ENCODE measurements around the gene ELANE.

The ELANE gene

DNA sequence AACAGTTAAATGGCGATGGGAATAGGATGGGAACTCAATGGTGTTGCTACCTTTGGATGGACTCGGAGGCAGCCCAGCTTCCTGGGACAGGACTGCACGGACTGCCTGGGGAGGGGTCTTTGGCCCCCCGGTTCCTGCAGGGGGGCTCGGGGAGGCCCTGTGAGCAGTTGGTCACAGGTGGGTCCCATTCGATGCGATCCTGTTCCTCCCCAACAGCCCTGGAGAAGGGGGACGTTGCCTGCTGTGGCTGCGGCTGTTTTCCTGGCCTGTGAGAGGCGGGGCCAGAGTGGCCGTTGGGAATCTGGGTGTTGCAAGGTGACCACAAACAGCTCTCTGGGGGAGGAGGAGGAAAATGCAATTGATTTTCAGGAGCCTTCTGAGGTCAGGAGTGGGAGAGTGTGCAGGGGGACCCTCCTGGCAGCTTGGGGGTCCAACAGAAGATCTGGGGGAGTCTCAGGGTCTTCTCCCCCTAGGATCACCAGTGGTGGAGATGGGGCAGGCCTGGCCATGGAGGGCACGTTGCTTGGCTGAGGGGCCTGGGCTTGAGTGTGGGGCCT, 28.5 kb upstream of the ELANE start:
- intact Hi-C loops (cut with DNase I; ENCODE audit: low total_unique reads) = no loop called here
- H3K27ac ChIP-seq = no peak overlapping the region
- no peaks in the 10 kb centered on the region for H3K9me3 ChIP-seq
- peaks cover 16 to 68% of the 10 kb centered on the region in 2 donors for H3K27me3 ChIP-seq
- no peak overlapping the region for H3K4me3 ChIP-seq
- no peak for DNase-seq
- peaks cover 0 to 15% (median 14%) of the 10 kb centered on the region in 4 donors for H3K4me1 ChIP-seq
- TF ChIP-seq, protein P1, sequence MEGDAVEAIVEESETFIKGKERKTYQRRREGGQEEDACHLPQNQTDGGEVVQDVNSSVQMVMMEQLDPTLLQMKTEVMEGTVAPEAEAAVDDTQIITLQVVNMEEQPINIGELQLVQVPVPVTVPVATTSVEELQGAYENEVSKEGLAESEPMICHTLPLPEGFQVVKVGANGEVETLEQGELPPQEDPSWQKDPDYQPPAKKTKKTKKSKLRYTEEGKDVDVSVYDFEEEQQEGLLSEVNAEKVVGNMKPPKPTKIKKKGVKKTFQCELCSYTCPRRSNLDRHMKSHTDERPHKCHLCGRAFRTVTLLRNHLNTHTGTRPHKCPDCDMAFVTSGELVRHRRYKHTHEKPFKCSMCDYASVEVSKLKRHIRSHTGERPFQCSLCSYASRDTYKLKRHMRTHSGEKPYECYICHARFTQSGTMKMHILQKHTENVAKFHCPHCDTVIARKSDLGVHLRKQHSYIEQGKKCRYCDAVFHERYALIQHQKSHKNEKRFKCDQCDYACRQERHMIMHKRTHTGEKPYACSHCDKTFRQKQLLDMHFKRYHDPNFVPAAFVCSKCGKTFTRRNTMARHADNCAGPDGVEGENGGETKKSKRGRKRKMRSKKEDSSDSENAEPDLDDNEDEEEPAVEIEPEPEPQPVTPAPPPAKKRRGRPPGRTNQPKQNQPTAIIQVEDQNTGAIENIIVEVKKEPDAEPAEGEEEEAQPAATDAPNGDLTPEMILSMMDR (IDR thresholded peaks at IDR 0.05) = no peak
- H3K36me3 ChIP-seq = no peaks in the 10 kb centered on the region

DNA sequence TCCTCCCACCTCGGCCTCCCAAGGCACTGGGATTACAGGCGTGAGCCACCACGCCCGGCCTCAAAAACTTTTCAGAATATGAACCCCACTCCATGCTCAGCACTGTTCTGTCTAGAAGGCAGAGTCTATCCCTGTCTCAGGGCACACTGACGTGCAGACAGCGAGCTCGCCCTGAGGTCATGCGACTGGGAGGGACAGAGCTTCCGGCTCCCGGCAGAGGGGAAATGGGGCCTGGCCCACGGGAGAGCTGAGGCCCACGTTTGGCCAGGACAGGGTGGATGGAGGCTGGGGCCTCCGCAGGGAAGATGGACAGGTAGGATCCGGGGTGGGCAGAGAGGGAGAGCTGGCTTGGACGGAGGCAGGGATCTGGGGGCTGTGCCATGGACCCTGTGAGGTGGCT, 27.2 kb upstream of the ELANE start:
- no peaks in the 10 kb centered on the region for H3K36me3 ChIP-seq
- no peaks in the 10 kb centered on the region for H3K9me3 ChIP-seq
- H3K27me3 ChIP-seq = peaks cover 16 to 77% of the 10 kb centered on the region in 2 donors
- intact Hi-C loops (cut with DNase I; ENCODE audit: low total_unique reads) = no loop called here
- TF ChIP-seq, protein P1 (IDR thresholded peaks at IDR 0.05) = no peak
- H3K4me1 ChIP-seq = peaks cover 0 to 15% (median 14%) of the 10 kb centered on the region in 4 donors
- no peak overlapping the region for H3K27ac ChIP-seq
- no peak for DNase-seq
- no peak overlapping the region for H3K4me3 ChIP-seq

DNA sequence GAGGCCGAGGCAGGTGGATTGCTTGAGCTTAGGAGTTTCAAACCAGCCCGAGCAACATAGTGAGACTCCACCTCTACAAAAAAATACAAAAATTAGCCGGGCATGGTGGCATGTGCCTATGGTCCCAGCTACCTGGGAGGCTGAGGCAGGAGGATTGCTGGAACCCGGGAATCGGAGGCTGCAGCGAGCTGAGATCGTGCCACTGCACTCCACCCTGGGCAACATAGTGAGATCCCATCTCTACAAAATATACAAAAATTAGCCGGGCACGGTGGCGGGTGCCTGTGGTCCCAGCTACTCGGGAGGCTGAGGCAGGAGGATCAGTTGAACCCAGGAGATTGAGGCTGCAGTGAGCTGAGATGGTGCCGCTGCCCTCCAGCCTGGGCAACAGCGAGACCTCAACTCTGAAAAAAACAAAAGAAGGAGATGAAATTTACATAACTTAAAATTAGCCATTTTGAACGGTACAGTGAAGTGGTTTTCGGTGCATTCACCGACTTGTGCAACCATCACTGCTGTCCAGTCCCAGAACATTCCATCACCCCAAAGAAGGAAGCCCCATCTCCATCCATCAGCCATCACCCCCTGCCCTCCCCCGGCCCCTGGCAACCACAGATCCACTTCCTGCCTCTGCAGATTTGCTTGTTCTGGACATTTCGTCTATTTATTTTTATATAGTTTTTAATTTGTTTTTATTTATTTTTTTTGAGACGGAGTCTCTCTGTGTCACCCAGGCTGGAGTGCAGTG, 26.0 kb upstream of the ELANE start:
- no peaks in the 10 kb centered on the region for H3K9me3 ChIP-seq
- H3K4me3 ChIP-seq = no peak overlapping the region
- peaks cover 0 to 15% (median 14%) of the 10 kb centered on the region in 4 donors for H3K4me1 ChIP-seq
- no peaks in the 10 kb centered on the region for H3K36me3 ChIP-seq
- no peak overlapping the region for H3K27ac ChIP-seq
- TF ChIP-seq, protein P1 (IDR thresholded peaks at IDR 0.05) = no peak
- intact Hi-C loops (cut with DNase I; ENCODE audit: low total_unique reads) = no loop called here
- DNase-seq = no peak
- H3K27me3 ChIP-seq = peaks cover 16 to 85% of the 10 kb centered on the region in 2 donors

DNA sequence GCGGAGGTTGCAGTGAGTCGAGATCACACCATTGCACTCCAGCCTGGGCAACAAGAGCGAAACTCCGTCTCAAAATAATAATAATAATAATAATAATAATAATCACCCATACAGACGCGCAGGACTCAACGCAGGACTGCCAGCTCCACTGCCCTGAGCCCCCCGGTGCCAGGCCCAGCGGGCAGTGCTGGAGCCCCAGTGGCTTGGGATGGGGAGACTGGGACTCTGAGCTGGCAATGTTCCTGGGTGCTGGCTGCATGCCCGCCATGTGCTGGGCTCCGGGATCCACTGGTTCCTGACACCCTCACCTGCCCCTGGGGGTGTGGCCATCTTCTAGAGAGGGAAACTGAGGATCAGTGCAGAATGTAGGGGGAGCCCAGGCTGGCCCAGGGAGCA, 24.8 kb upstream of the ELANE start:
- no peak for DNase-seq
- intact Hi-C loops (cut with DNase I; ENCODE audit: low total_unique reads) = no loop called here
- TF ChIP-seq, protein P1 (IDR thresholded peaks at IDR 0.05) = no peak
- no peak overlapping the region for H3K4me3 ChIP-seq
- peaks cover 5 to 83% of the 10 kb centered on the region in 2 donors for H3K27me3 ChIP-seq
- H3K4me1 ChIP-seq = peaks cover 0 to 3% (median 2%) of the 10 kb centered on the region in 4 donors
- H3K9me3 ChIP-seq = no peaks in the 10 kb centered on the region
- no peaks in the 10 kb centered on the region for H3K36me3 ChIP-seq
- no peak overlapping the region for H3K27ac ChIP-seq

DNA sequence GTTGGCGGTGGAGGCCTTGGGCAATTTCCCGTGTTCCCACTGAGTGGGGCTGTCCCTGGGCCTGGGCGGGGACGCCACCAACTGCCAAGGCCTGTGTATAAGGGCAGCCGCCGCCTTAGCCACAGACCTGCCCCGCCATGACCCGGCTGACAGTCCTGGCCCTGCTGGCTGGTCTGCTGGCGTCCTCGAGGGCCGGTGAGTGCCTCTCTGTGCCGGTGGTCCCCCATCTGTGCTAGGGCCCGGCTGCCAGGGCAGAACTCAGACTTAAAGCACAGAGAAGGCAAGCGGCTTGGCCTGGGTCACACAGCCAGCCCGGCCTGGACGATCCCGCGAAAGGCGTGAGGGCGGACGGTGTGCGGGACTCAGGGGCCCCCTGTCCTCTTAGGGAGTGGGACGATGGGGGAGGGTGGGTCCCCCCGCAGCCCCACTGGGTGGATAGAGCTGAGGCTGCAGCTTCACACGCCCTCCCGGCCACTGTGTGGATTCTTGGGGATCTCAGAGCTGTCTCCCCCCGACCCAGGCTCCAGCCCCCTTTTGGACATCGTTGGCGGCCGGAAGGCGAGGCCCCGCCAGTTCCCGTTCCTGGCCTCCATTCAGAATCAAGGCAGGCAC, 24.3 kb upstream of the ELANE start, which contains the start of gene AZU1:
TSS of gene AZU1 (plus strand) at position 128 of the 612 bp plus-strand sequence. CDS start at position 138, 10 bp downstream.
- TF ChIP-seq, protein P1 (IDR thresholded peaks at IDR 0.05) = no peak
- no peaks in the 10 kb centered on the region for H3K4me1 ChIP-seq
- no peak for DNase-seq
- no peaks in the 10 kb centered on the region for H3K36me3 ChIP-seq
- intact Hi-C loops (cut with DNase I; ENCODE audit: low total_unique reads) = no loop called here
- H3K27ac ChIP-seq = no peak within 1 kb of the TSS
- H3K27me3 ChIP-seq = peaks cover 0 to 82% of the 10 kb centered on the region in 2 donors
- H3K9me3 ChIP-seq = no peaks in the 10 kb centered on the region
- no peak within 1 kb of the TSS for H3K4me3 ChIP-seq

Measured in tibial artery (tissue), 4 donors.